ENCODE results near the gene PYDC1. TPM values are rescaled to one million over a fixed set of nuclear protein-coding genes. Genes with fewer than 3 reads are reported as not detected.

Gene PYDC1
- polyA plus RNA-seq, 3 donors: not detected

GRCh38 chr16:31186176-31186575, 30.8 kb downstream of the PYDC1 start:
- Mint-ChIP-seq H3K9me3 (no peaks in the 10 kb centered on the region), H3K4me3 (peak overlapping the region; percentile 14 to 77)

GRCh38 chr16:31185339-31185738, 31.6 kb downstream of the PYDC1 start:
- H3K27ac ChIP-seq (ENCODE audit: low read depth in 1 of 2, low read length in 2 of 2): peak overlapping the region in 1 of 2 donors; percentile 58
- H3K27ac Mint-ChIP-seq: peak overlapping the region in 3 of 7 donors; percentile 37 to 71 (median 63)
- peak overlapping the region in 1 of 3 experiments; percentile 45 for H3K4me3 ChIP-seq (replicated peaks in 1 of 3; ENCODE audit: low read depth in 2 of 3, low read length in 3 of 3)
- no peaks in the 10 kb centered on the region for H3K27me3 ChIP-seq (ENCODE audit: control insufficient read depth in 2 of 2, insufficient read depth in 2 of 2, low read length in 2 of 2)
- H3K9ac ChIP-seq (ENCODE audit: insufficient read depth, low read length, poor library complexity, severe bottlenecking): no peak overlapping the region
- peaks cover 73 to 83% of the 10 kb centered on the region in 2 donors for H3K36me3 ChIP-seq (replicated peaks in 1 of 2; ENCODE audit: control insufficient read depth in 1 of 2, insufficient read depth in 2 of 2, low read length in 2 of 2)
- H3K79me2 ChIP-seq (ENCODE audit: insufficient read depth, low read length): peaks cover 91% of the 10 kb centered on the region
- H3K4me1 Mint-ChIP-seq: peaks cover 58% of the 10 kb centered on the region
- peaks cover 0 to 2% (median 0%) of the 10 kb centered on the region in 3 donors for H3K27me3 Mint-ChIP-seq (ENCODE audit: low read depth in 3 of 3)
- H3K4me2 ChIP-seq (replicated peaks; ENCODE audit: extremely low read depth, low read length, poor library complexity, severe bottlenecking): peak overlapping the region; percentile 62
- intact Hi-C loops (cut with micrococcal nuclease): no loop called here
- H2AFZ ChIP-seq (ENCODE audit: insufficient read depth, low read depth, low read length, poor library complexity, severe bottlenecking): no peak overlapping the region
- DNase-seq: no peak
- H3K4me1 ChIP-seq (ENCODE audit: control insufficient read depth in 1 of 2, insufficient read depth in 2 of 2, low read length in 2 of 2): peaks cover 48 to 51% of the 10 kb centered on the region in 2 donors
- H4K20me1 ChIP-seq (ENCODE audit: insufficient read depth, low read length): peaks cover 100% of the 10 kb centered on the region
- peaks cover 81 to 84% of the 10 kb centered on the region in 2 donors for H3K36me3 Mint-ChIP-seq
- peak overlapping the region in 1 of 2 donors; percentile 17 for H3K4me3 Mint-ChIP-seq
- TF ChIP-seq, protein P1, sequence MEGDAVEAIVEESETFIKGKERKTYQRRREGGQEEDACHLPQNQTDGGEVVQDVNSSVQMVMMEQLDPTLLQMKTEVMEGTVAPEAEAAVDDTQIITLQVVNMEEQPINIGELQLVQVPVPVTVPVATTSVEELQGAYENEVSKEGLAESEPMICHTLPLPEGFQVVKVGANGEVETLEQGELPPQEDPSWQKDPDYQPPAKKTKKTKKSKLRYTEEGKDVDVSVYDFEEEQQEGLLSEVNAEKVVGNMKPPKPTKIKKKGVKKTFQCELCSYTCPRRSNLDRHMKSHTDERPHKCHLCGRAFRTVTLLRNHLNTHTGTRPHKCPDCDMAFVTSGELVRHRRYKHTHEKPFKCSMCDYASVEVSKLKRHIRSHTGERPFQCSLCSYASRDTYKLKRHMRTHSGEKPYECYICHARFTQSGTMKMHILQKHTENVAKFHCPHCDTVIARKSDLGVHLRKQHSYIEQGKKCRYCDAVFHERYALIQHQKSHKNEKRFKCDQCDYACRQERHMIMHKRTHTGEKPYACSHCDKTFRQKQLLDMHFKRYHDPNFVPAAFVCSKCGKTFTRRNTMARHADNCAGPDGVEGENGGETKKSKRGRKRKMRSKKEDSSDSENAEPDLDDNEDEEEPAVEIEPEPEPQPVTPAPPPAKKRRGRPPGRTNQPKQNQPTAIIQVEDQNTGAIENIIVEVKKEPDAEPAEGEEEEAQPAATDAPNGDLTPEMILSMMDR (IDR thresholded peaks at IDR 0.05): no peak
- no peaks in the 10 kb centered on the region for H3K9me3 ChIP-seq (replicated peaks in 1 of 2; ENCODE audit: control insufficient read depth in 1 of 2, insufficient read depth in 1 of 2, low read length in 2 of 2)
- H3K9me3 Mint-ChIP-seq: no peaks in the 10 kb centered on the region
- no CpG with 5 or more reads among the region's 5 CpGs for WGBS (ENCODE audit: insufficient coverage)

More at GRCh38 chr16:31186176-31186575, 30.8 kb downstream of the PYDC1 start:
- Mint-ChIP-seq H3K4me1 (peaks cover 56% of the 10 kb centered on the region), H3K27ac (peak overlapping the region; percentile 37 to 93 (median 71)), H3K27me3 (ENCODE audit: low read depth in 3 of 3) (peaks cover 0 to 2% (median 0%) of the 10 kb centered on the region in 3 donors), H3K36me3 (peaks cover 89 to 92% of the 10 kb centered on the region in 2 donors)
- DNase-seq: no peak
- Histone ChIP-seq H2AFZ (ENCODE audit: insufficient read depth, low read depth, low read length, poor library complexity, severe bottlenecking) (no peak overlapping the region), H3K27ac (ENCODE audit: low read depth in 1 of 2, low read length in 2 of 2) (peak overlapping the region in 1 of 2 donors; percentile 58), H3K79me2 (ENCODE audit: insufficient read depth, low read length) (peaks cover 91% of the 10 kb centered on the region), H3K9ac (ENCODE audit: insufficient read depth, low read length, poor library complexity, severe bottlenecking) (no peak overlapping the region), H3K36me3 (replicated peaks in 1 of 2; ENCODE audit: control insufficient read depth in 1 of 2, insufficient read depth in 2 of 2, low read length in 2 of 2) (peaks cover 81 to 91% of the 10 kb centered on the region in 2 donors), H3K9me3 (replicated peaks in 1 of 2; ENCODE audit: control insufficient read depth in 1 of 2, insufficient read depth in 1 of 2, low read length in 2 of 2) (no peaks in the 10 kb centered on the region), H3K4me3 (replicated peaks in 1 of 3; ENCODE audit: low read depth in 2 of 3, low read length in 3 of 3) (peak overlapping the region in 1 of 3 experiments; percentile 45), H3K4me1 (ENCODE audit: control insufficient read depth in 1 of 2, insufficient read depth in 2 of 2, low read length in 2 of 2) (peaks cover 46% of the 10 kb centered on the region in 2 donors), H4K20me1 (ENCODE audit: insufficient read depth, low read length) (peaks cover 100% of the 10 kb centered on the region), H3K4me2 (replicated peaks; ENCODE audit: extremely low read depth, low read length, poor library complexity, severe bottlenecking) (peak overlapping the region; percentile 62), H3K27me3 (ENCODE audit: control insufficient read depth in 2 of 2, insufficient read depth in 2 of 2, low read length in 2 of 2) (no peaks in the 10 kb centered on the region)
- TF ChIP-seq, protein P1 (IDR thresholded peaks at IDR 0.05): no peak
- intact Hi-C loops (cut with micrococcal nuclease): no loop called here
- 5% methylated on average over 3 of the region's 7 CpGs for WGBS (ENCODE audit: insufficient coverage)
